Measurements from ENCODE around the gene CRACR2A. TPM values are rescaled to one million over a fixed set of nuclear protein-coding genes. Genes with fewer than 3 reads are reported as not detected.

CRACR2A gene
- total and polyA plus RNA-seq, 2 of the 8 experiments (the other 6 are each of a cell fraction or from before 2014, with no cell fraction given): 0.85 to 3.2 TPM

DNA sequence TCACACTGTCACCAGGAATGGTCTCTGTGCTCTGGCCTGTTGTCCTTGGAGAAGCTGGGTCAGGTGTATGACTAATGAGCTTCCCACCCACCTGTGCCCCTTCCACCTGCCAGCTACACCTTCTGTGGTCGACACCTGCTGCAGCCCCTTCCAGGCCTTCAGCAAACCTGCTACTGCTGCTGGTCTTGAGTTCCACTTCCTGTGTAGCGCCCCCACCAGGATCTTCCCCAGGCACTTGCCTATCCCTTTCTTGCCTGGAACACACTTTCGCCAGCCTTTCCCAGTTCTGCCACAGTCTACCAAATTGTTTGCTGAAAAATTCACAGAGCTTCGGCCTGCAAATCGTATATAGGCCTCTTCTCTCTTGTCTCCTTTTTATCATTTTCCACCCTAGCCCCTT, 75.3 kb downstream of the CRACR2A start:
- H3K27me3 ChIP-seq (replicated peaks in 1 of 4; ENCODE audit: control insufficient read depth in 3 of 4, extremely low read depth in 1 of 4, insufficient read depth in 3 of 4, low read length in 3 of 4): no peaks in the 10 kb centered on the region
- H3K79me2 ChIP-seq (ENCODE audit: control insufficient read depth in 1 of 2, insufficient read depth in 2 of 2, low read length in 2 of 2): no peaks in the 10 kb centered on the region
- H3K4me1 ChIP-seq (replicated peaks in 1 of 4; ENCODE audit: control insufficient read depth in 3 of 4, insufficient read depth in 4 of 4, low read length in 3 of 4): no peaks in the 10 kb centered on the region
- H3K18ac ChIP-seq (ENCODE audit: extremely low read depth, low read length): no peak overlapping the region
- CTCF ChIA-PET (ENCODE audit: partially characterized antibody): interaction anchor here (0.7 to 2.4 kb wide), 6 partner anchors 9 to 377 kb away, joined by 3 to 11 read pairs (median 6); no protein-coding TSS in a partner anchor
- no peak overlapping the region for H2BK20ac ChIP-seq (ENCODE audit: low read length)
- no peak overlapping the region for H3K4me2 ChIP-seq (ENCODE audit: insufficient read depth in 1 of 2, low read depth in 2 of 2, low read length in 2 of 2)
- no peak overlapping the region for H2BK12ac ChIP-seq (ENCODE audit: low read depth, low read length)
- no peak overlapping the region for H2AK5ac ChIP-seq (ENCODE audit: low read depth, low read length)
- H3K9ac ChIP-seq (replicated peaks in 1 of 4; ENCODE audit: extremely low read depth in 1 of 4, low read depth in 3 of 4, low read length in 3 of 4): no peak overlapping the region
- H3K9me3 ChIP-seq (ENCODE audit: insufficient read depth in 2 of 2, low read depth in 1 of 2, low read length in 1 of 2): no peaks in the 10 kb centered on the region
- no peak overlapping the region for H2BK15ac ChIP-seq (ENCODE audit: low read length)
- no peak overlapping the region for H3K56ac ChIP-seq (replicated peaks; ENCODE audit: insufficient read length, low read depth, low read length)
- no peaks in the 10 kb centered on the region for H4K20me1 ChIP-seq (replicated peaks in 1 of 2; ENCODE audit: control insufficient read depth in 1 of 2, insufficient read depth in 2 of 2, low read length in 2 of 2)
- no peak overlapping the region for H3K14ac ChIP-seq (ENCODE audit: insufficient read length)
- DNase-seq (ENCODE audit: low read depth in 1 of 2, low spot score in 2 of 2) (peak in 1 of 2 experiments; percentile 42), FAIRE-seq (no peak)
- POLR2A ChIA-PET (ENCODE audit: partially characterized antibody): no interaction called here
- TF ChIP-seq RAD21 (IDR thresholded peaks at IDR 0.05 in 1 of 2, conservative IDR thresholded peaks at IDR 0.05 in 1 of 2; ENCODE audit: low read depth in 2 of 2, low read length in 2 of 2) (peak in 1 of 2 experiments; percentile 11; a peak in 1 of 4 replicates), CTCF (IDR thresholded peaks at IDR 0.05; ENCODE audit: control extremely low read depth in 1 of 3, insufficient read depth in 1 of 3, low read depth in 1 of 3, low read length in 3 of 3) (peak; percentile 10 to 31 (median 22); a peak in 2 of 4 replicates), EGR1 (IDR thresholded peaks at IDR 0.05; ENCODE audit: borderline replicate concordance, low read depth, low read length) (no peak), NANOG (IDR thresholded peaks at IDR 0.05; ENCODE audit: insufficient read depth, low read depth, low read length, poor library complexity, severe bottlenecking) (no peak), NRF1 (IDR thresholded peaks at IDR 0.05; ENCODE audit: low read depth, low read length) (no peak), SIRT6 (IDR thresholded peaks at IDR 0.05; ENCODE audit: low read length) (no peak), RBBP5 (IDR thresholded peaks at IDR 0.05; ENCODE audit: borderline replicate concordance, low read depth, low read length) (no peak), TEAD4 (IDR thresholded peaks at IDR 0.05; ENCODE audit: low read depth, low read length) (no peak), SUZ12 (IDR thresholded peaks at IDR 0.05; ENCODE audit: low read length) (no peak)
- no peak overlapping the region for H2AFZ ChIP-seq (ENCODE audit: low read length)
- no peak overlapping the region for H3K4me3 ChIP-seq (ENCODE audit: extremely low read depth in 1 of 4, insufficient read depth in 2 of 4, low read depth in 3 of 4, low read length in 4 of 4)
- H4K91ac ChIP-seq (replicated peaks; ENCODE audit: insufficient read length, low read length): no peak overlapping the region
- H2BK5ac ChIP-seq (ENCODE audit: low read depth, low read length): no peak overlapping the region
- H3K27ac ChIP-seq (ENCODE audit: low read depth, low read length): no peak overlapping the region
- no peak overlapping the region for H3K23ac ChIP-seq (ENCODE audit: insufficient read length)
- no peak overlapping the region for H4K8ac ChIP-seq (ENCODE audit: extremely low read depth, insufficient read depth, low read length)
- H2BK120ac ChIP-seq (replicated peaks; ENCODE audit: low read depth, low read length): no peak overlapping the region
- H3K79me1 ChIP-seq (ENCODE audit: low read depth, low read length): 0 out of 2 replicates have a peak, but pooled peaks cover 2% of the 10 kb centered on the region
- H4K5ac ChIP-seq (ENCODE audit: insufficient read length, low read depth, low read length): no peak overlapping the region
- H3K36me3 ChIP-seq (ENCODE audit: control insufficient read depth in 2 of 4, insufficient read depth in 4 of 4, low read length in 3 of 4): no peaks in the 10 kb centered on the region
- H3K4ac ChIP-seq (replicated peaks; ENCODE audit: insufficient read length, low read depth, low read length): no peak overlapping the region
- WGBS, 2 experiments (ENCODE audit: extremely low coverage in 1 of 2, insufficient coverage in 1 of 2, insufficient read length in 1 of 2, insufficient replicate concordance in 2 of 2, low coverage in 1 of 2, low lambda C conversion rate in 2 of 2, missing lambda C conversion rate in 1 of 2): 98% methylated on average over 5 of the region's 5 CpGs; no CpG with 5 or more reads in 1 of the 2 experiments
- no peaks in the 10 kb centered on the region for H3K23me2 ChIP-seq (ENCODE audit: low read depth, low read length)
